GM18508 (cell line): ENCODE results near the gene ADCY3.
"Not testable (repeated sequence)": the region's sequence is repeated elsewhere in the genome, so short reads cannot be mapped to it uniquely, and the experiment has no call there.

ENCODE experiments used
- ATAC-seq: cut with Tn5 transposase; IDR thresholded peaks from one replicate; pipeline ENCODE4 v1.9.1; 2021; ENCODE audit warnings: moderate number of reproducible peaks; ENCODE audit not compliant: insufficient read depth, unreplicated experiment

The ADCY3 gene

GRCh38 chr2:24855022-24855622 is 64.9 kb downstream of the ADCY3 start:
- no peak for ATAC-seq

- ATAC-seq, result no peak
Observed at GRCh38 chr2:24853996-24854395, 66.0 kb downstream of the ADCY3 start.

GRCh38 chr2:24853046-24853445 is 67.0 kb downstream of the ADCY3 start:
- no peak for ATAC-seq

- no peak for ATAC-seq
Observed at GRCh38 chr2:24852431-24853020, 67.5 kb downstream of the ADCY3 start.

- ATAC-seq, result no peak
Observed at GRCh38 chr2:24852026-24852425, 68.0 kb downstream of the ADCY3 start.

- no peak for ATAC-seq
Observed at GRCh38 chr2:24850944-24851343, 69.1 kb downstream of the ADCY3 start.

GRCh38 chr2:24845691-24846090 is 74.3 kb downstream of the ADCY3 start:
- no peak for ATAC-seq

GRCh38 chr2:24844023-24844685 is 75.9 kb downstream of the ADCY3 start:
- no peak for ATAC-seq

- no peak for ATAC-seq
Observed at GRCh38 chr2:24843330-24843860, 76.6 kb downstream of the ADCY3 start.

GRCh38 chr2:24842081-24843050 is 77.7 kb downstream of the ADCY3 start:
- ATAC-seq, result no peak

GRCh38 chr2:24840962-24841945 is 78.8 kb downstream of the ADCY3 start:
- ATAC-seq, result no peak

GRCh38 chr2:24840164-24840869 is 79.7 kb downstream of the ADCY3 start:
- ATAC-seq, result no peak

- no peak for ATAC-seq
Observed at GRCh38 chr2:24839729-24840128, 80.3 kb downstream of the ADCY3 start.

GRCh38 chr2:24838541-24838940 is 81.5 kb downstream of the ADCY3 start:
- ATAC-seq, result no peak

- ATAC-seq, result no peak
Observed at GRCh38 chr2:24837996-24838513, 82.0 kb downstream of the ADCY3 start.

- no peak for ATAC-seq
Observed at GRCh38 chr2:24836706-24837105, 83.3 kb downstream of the ADCY3 start.

GRCh38 chr2:24836206-24836605 is 83.8 kb downstream of the ADCY3 start:
- no peak for ATAC-seq

GRCh38 chr2:24835411-24835810 is 84.6 kb downstream of the ADCY3 start:
- ATAC-seq, result not testable (repeated sequence)
